SU-DHL-6 (cell line): ENCODE results near the gene TMEM52.

ENCODE experiments used
- CTCF ChIP-seq: fragments of 200-600 bp; sonication (generic); IDR thresholded peaks from one replicate; pipeline ENCODE4 v1.5.1; 2017; ENCODE audit warnings: antibody characterized with exemption, mild to moderate bottlenecking, low read length, moderate library complexity; ENCODE audit not compliant: insufficient read depth, poor library complexity, severe bottlenecking
- EZH2phosphoT487 ChIP-seq: fragments of 200-600 bp; sonication (generic), shearing (Covaris generic); conservative IDR thresholded peaks from 2 replicates; pipeline ENCODE4 v1.6.1; 2018; ENCODE audit warnings: mild to moderate bottlenecking, antibody characterized with exemption, low read length, moderate library complexity, mixed read lengths

GRCh38 chr1:1895060-1895418, 24.0 kb downstream of the TMEM52 start:
- no peak for TF ChIP-seq CTCF
- no peak for TF ChIP-seq EZH2phosphoT487
